MM.1S (cell line): ENCODE data around the gene GAS2L1.

ENCODE experiments used
- DNase-seq: peaks from one replicate; pipeline ENCODE4 v3.0.0-alpha.2; 2015
- H2AFZ ChIP-seq: fragments of 300-600 bp; sonication (generic); 2 replicates; pipeline ENCODE4 v1.6.0; 2016; ENCODE audit warnings: antibody characterized with exemption, low read length
- H3F3A ChIP-seq: fragments of 300-600 bp; sonication (generic); 2 replicates; pipeline ENCODE4 v1.6.1; 2016; ENCODE audit warnings: mild to moderate bottlenecking, antibody characterized with exemption, low read length, moderate library complexity, mixed read lengths; ENCODE audit not compliant: insufficient read depth
- H3K27ac ChIP-seq: fragments of 300-600 bp; sonication (generic); 2 replicates; pipeline ENCODE4 v1.5.1; 2016; ENCODE audit warnings: mild to moderate bottlenecking, low read length
- H3K27me3 ChIP-seq: fragments of 300-600 bp; sonication (generic); replicated peaks from 2 replicates; pipeline ENCODE4 v1.6.0; 2016; ENCODE audit warnings: low read length; ENCODE audit not compliant: insufficient read depth
- H3K36me3 ChIP-seq: fragments of 300-600 bp; sonication (generic); replicated peaks from 2 replicates; pipeline ENCODE4 v1.6.1; 2016; ENCODE audit warnings: mild to moderate bottlenecking, low read length, mixed read lengths; ENCODE audit not compliant: insufficient read depth
- H3K4me1 ChIP-seq: fragments of 300-600 bp; sonication (generic); 2 replicates; pipeline ENCODE4 v1.6.1; 2016; ENCODE audit warnings: low read length, mixed read lengths
- H3K4me2 ChIP-seq: fragments of 300-600 bp; sonication (generic); 2 replicates; pipeline ENCODE4 v1.6.0; 2016; ENCODE audit warnings: low read depth, low read length
- H3K4me3 ChIP-seq: fragments of 300-600 bp; sonication (generic); 2 replicates; pipeline ENCODE4 v1.5.1; 2016; ENCODE audit warnings: low read length, mixed read lengths
- H3K79me2 ChIP-seq: fragments of 300-600 bp; sonication (generic); 2 replicates; pipeline ENCODE4 v1.6.1; 2016; ENCODE audit warnings: mixed run types, low read length, mixed read lengths
- H3K9ac ChIP-seq: fragments of 300-600 bp; sonication (generic); 2 replicates; pipeline ENCODE4 v1.6.1; 2016; ENCODE audit warnings: low read length, mixed read lengths
- H3K9me2 ChIP-seq: fragments of 300-600 bp; sonication (generic); replicated peaks from 2 replicates; pipeline ENCODE4 v1.6.1; 2016; ENCODE audit warnings: mild to moderate bottlenecking, low read length, mixed read lengths; ENCODE audit not compliant: insufficient read depth
- H3K9me3 ChIP-seq: fragments of 300-600 bp; sonication (generic); replicated peaks from 2 replicates; pipeline ENCODE4 v1.6.1; 2016; ENCODE audit warnings: mild to moderate bottlenecking, low read length, mixed read lengths; ENCODE audit not compliant: insufficient read depth
- H4K20me1 ChIP-seq: fragments of 300-600 bp; sonication (generic); 2 replicates; pipeline ENCODE4 v1.6.1; 2016; ENCODE audit warnings: mild to moderate bottlenecking, low read length, moderate library complexity, mixed read lengths; ENCODE audit not compliant: insufficient read depth
- EZH2 ChIP-seq: fragments of 300-600 bp; sonication (generic); optimal IDR thresholded peaks from 2 replicates; pipeline ENCODE3; 2017; ENCODE audit warnings: low read depth, mild to moderate bottlenecking, antibody characterized with exemption, low read length, mixed read lengths
- EZH2phosphoT487 ChIP-seq: fragments of 300-600 bp; sonication (generic); IDR thresholded peaks from 2 replicates; pipeline ENCODE4 v1.6.1; 2018; ENCODE audit warnings: antibody characterized with exemption, low read length
- TF ChIP-seq, protein P1 (sequence below): fragments of 300-600 bp; sonication (generic); IDR thresholded peaks from 2 replicates; pipeline ENCODE4 v1.5.1; 2016; ENCODE audit warnings: antibody characterized with exemption, low read length, mixed read lengths

GAS2L1 gene

DNA sequence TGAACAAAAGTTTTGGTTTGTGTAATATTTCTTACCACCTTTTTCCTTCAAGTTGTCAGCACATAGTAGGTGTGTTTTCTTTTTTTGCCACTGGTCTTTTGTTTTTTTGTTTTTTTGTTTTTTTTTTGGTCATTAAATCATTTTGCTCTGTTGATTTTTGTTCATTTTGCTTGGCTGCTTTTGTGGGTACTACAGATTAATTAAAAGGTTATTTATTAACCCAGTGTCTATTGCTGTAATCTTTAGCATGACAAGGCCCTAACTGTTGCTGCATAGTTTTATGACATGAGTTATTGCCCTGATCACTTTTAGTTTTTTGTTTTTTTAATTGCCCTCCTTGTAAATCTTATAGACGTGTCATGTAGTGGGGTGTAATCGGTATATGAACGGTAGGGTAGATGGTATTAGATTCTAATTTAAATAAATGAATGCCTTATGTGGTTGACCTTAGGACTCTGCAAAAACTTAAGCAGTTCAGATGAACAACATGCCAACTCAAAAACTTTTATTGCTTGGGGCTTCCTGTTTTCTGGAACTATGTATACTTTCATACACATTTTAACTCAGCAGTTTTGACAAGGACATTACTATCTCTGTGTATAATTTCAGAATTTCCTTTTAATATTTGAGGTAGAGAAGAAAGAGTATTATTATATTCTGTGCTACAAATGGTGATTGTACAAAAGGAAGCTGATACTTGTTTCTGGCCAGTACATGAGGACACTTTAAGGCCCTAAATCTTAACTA is 30.5 kb upstream of the GAS2L1 start:
- Histone ChIP-seq H3K4me1 (peaks cover 5% of the 10 kb centered on the region; the same call in 1 of the 2 replicates), H4K20me1 (peaks cover 86% of the 10 kb centered on the region), H3F3A (no peaks in the 10 kb centered on the region; the same call in 1 of the 2 replicates), H3K9ac (no peak overlapping the region), H3K27ac (no peak overlapping the region), H3K9me3 (no peaks in the 10 kb centered on the region), H3K27me3 (no peaks in the 10 kb centered on the region), H3K4me2 (no peak overlapping the region), H3K36me3 (peaks cover 63% of the 10 kb centered on the region), H3K79me2 (peaks cover 97% of the 10 kb centered on the region), H3K4me3 (no peak overlapping the region), H2AFZ (no peak overlapping the region), H3K9me2 (no peaks in the 10 kb centered on the region)
- no peak for TF ChIP-seq EZH2
- TF ChIP-seq, protein P1, sequence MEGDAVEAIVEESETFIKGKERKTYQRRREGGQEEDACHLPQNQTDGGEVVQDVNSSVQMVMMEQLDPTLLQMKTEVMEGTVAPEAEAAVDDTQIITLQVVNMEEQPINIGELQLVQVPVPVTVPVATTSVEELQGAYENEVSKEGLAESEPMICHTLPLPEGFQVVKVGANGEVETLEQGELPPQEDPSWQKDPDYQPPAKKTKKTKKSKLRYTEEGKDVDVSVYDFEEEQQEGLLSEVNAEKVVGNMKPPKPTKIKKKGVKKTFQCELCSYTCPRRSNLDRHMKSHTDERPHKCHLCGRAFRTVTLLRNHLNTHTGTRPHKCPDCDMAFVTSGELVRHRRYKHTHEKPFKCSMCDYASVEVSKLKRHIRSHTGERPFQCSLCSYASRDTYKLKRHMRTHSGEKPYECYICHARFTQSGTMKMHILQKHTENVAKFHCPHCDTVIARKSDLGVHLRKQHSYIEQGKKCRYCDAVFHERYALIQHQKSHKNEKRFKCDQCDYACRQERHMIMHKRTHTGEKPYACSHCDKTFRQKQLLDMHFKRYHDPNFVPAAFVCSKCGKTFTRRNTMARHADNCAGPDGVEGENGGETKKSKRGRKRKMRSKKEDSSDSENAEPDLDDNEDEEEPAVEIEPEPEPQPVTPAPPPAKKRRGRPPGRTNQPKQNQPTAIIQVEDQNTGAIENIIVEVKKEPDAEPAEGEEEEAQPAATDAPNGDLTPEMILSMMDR, result no peak
- no peak for TF ChIP-seq EZH2phosphoT487
- no peak for DNase-seq

DNA sequence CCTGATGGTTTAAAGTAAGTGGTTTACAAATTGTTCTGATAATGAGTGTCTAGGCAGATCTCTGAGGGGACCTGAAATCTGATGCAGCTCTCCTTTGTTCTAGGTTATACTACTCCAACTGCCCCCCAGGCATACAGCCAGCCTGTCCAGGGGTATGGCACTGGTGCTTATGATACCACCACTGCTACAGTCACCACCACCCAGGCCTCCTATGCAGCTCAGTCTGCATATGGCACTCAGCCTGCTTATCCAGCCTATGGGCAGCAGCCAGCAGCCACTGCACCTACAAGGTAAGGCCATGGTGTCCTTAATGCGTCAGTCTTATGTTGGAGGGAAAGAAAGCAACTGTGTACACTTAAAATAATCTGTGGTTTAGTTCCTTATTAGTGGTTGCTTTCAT is 28.5 kb upstream of the GAS2L1 start:
- no peak for TF ChIP-seq EZH2phosphoT487
- TF ChIP-seq, protein P1, result no peak
- TF ChIP-seq EZH2, result no peak
- Histone ChIP-seq H3F3A (no peaks in the 10 kb centered on the region; the same call in 1 of the 2 replicates), H3K9me3 (no peaks in the 10 kb centered on the region), H3K27me3 (no peaks in the 10 kb centered on the region), H3K27ac (no peak overlapping the region), H2AFZ (no peak overlapping the region), H4K20me1 (peaks cover 67% of the 10 kb centered on the region), H3K4me1 (no peaks in the 10 kb centered on the region), H3K4me2 (no peak overlapping the region), H3K9ac (no peak overlapping the region), H3K9me2 (no peaks in the 10 kb centered on the region), H3K36me3 (peaks cover 67% of the 10 kb centered on the region), H3K4me3 (no peak overlapping the region), H3K79me2 (peaks cover 95% of the 10 kb centered on the region)
- no peak for DNase-seq

DNA sequence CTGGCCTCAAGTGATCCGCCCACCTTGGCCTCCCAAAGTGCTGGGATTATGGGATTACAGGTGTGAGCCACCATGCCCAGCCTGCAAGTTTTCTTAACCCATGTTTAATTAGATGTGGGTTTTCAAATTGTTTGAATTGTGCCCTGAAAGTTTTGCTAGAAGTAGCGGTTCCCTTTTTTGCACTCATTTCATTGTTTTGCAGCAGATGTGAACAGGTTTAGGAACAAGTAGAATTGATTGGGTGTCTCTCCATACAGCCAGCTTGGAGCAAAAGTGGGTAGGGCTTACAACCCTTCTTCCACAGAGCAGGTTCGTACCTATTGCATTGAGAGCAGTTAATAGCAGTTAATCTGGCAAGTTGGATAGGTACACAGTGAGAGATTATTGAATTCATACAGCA is 22.3 kb upstream of the GAS2L1 start:
- Histone ChIP-seq H3K9me2 (no peaks in the 10 kb centered on the region), H3K36me3 (peaks cover 38% of the 10 kb centered on the region), H4K20me1 (peaks cover 43% of the 10 kb centered on the region), H2AFZ (no peak overlapping the region), H3K27me3 (no peaks in the 10 kb centered on the region), H3K4me2 (no peak overlapping the region), H3K4me1 (peaks cover 2% of the 10 kb centered on the region; the same call in 1 of the 2 replicates), H3F3A (no peaks in the 10 kb centered on the region; the same call in 1 of the 2 replicates), H3K9ac (no peak overlapping the region), H3K79me2 (peaks cover 93% of the 10 kb centered on the region), H3K9me3 (no peaks in the 10 kb centered on the region), H3K27ac (no peak overlapping the region), H3K4me3 (no peak overlapping the region)
- TF ChIP-seq, protein P1, result no peak
- TF ChIP-seq EZH2, result no peak
- no peak for TF ChIP-seq EZH2phosphoT487
- no peak for DNase-seq
